HepG2 (cell line): ENCODE results near the gene BRI3BP.

Source experiments
- EP300 ChIP-seq, 3 experiments: sonication (generic) in 1 of 3; formaldehyde crosslinking in 1 of 3; IDR thresholded peaks; 2 replicates each; pipeline versions ENCODE4 v1.5.1 to v1.6.1; 2011 to 2020; ENCODE audit warnings: low read depth in 2 of 3, low read length in 2 of 3, borderline replicate concordance in 1 of 3, improper control_type of control experiment in 1 of 3, mild to moderate bottlenecking in 1 of 3, missing genetic modification reagents in 1 of 3, moderate library complexity in 1 of 3
- FOXK2 ChIP-seq: fragments of 450-650 bp; IDR thresholded peaks from 2 replicates; pipeline ENCODE4 v1.6.1; 2016
- MED1 ChIP-seq: sonication (generic); formaldehyde crosslinking; IDR thresholded peaks from 2 replicates; pipeline ENCODE4 v1.4.0; 2020; ENCODE audit warnings: missing genetic modification reagents
- MIER2 ChIP-seq: IDR thresholded peaks from 2 replicates; pipeline ENCODE4 v1.6.1; 2016; ENCODE audit warnings: missing biosample characterization, missing genetic modification reagents
- NR2C2 ChIP-seq: sonication (generic); formaldehyde crosslinking; IDR thresholded peaks from 2 replicates; pipeline ENCODE4 v1.4.0; 2020; ENCODE audit warnings: missing genetic modification reagents, mild to moderate bottlenecking, moderate library complexity, borderline replicate concordance
- NRL ChIP-seq: sonication (generic); formaldehyde crosslinking; IDR thresholded peaks from 2 replicates; pipeline ENCODE4 v1.5.0; 2020; ENCODE audit warnings: missing genetic modification reagents, mild to moderate bottlenecking, moderate library complexity, borderline replicate concordance
- RFXAP ChIP-seq: sonication (generic); formaldehyde crosslinking; IDR thresholded peaks from 2 replicates; pipeline ENCODE4 v1.4.0; 2020; ENCODE audit warnings: missing genetic modification reagents, borderline replicate concordance
- SMAD1 ChIP-seq: sonication (generic); formaldehyde crosslinking; IDR thresholded peaks from 2 replicates; pipeline ENCODE4 v1.4.0; 2020; ENCODE audit warnings: missing genetic modification reagents, low read depth, mild to moderate bottlenecking, borderline replicate concordance
- TRIM24 ChIP-seq: sonication (generic); formaldehyde crosslinking; IDR thresholded peaks from 2 replicates; pipeline ENCODE4 v1.8.0; 2022; ENCODE audit warnings: mild to moderate bottlenecking, missing genetic modification reagents
- ZBTB7A ChIP-seq: sonication (generic); formaldehyde crosslinking; IDR thresholded peaks from 2 replicates; pipeline ENCODE4 v1.8.0; 2022; ENCODE audit warnings: mild to moderate bottlenecking, missing genetic modification reagents
- ZKSCAN5 ChIP-seq: sonication (generic); formaldehyde crosslinking; IDR thresholded peaks from 2 replicates; pipeline ENCODE4 v1.5.1; 2020; ENCODE audit warnings: mild to moderate bottlenecking, missing genetic modification reagents
- ZNF431 ChIP-seq: sonication (generic); formaldehyde crosslinking; IDR thresholded peaks from 2 replicates; pipeline ENCODE4 v1.9.0; 2022; ENCODE audit warnings: missing genetic modification reagents, low read depth, mild to moderate bottlenecking, borderline replicate concordance
- ZNF766 ChIP-seq: sonication (generic); formaldehyde crosslinking; IDR thresholded peaks from 2 replicates; pipeline ENCODE4 v1.5.0; 2020; ENCODE audit warnings: missing genetic modification reagents, borderline replicate concordance
- TF ChIP-seq, protein P1 (sequence below): IDR thresholded peaks from 2 replicates; pipeline ENCODE4 v1.6.1; 2018; ENCODE audit warnings: missing genetic modification reagents, mild to moderate bottlenecking, missing compliant biosample characterization

- TF ChIP-seq ZKSCAN5 (no peak), FOXK2 (no peak), ZNF766 (no peak), RFXAP (CRISPR knock-in tag) (no peak), ZBTB7A (CRISPR knock-in tag) (no peak), MED1 (CRISPR knock-in tag) (no peak), NRL (no peak), TRIM24 (no peak), EP300 (IDR thresholded peaks at IDR 0.05; ENCODE audit: low read depth in 2 of 2, low read length in 2 of 2) (no peak), EP300 (CRISPR knock-in tag; IDR thresholded peaks at IDR 0.05; ENCODE audit: borderline replicate concordance) (no peak), SMAD1 (CRISPR knock-in tag) (no peak), ZNF431 (no peak), NR2C2 (CRISPR knock-in tag) (no peak), MIER2 (CRISPR knock-in tag) (no peak)
- TF ChIP-seq, protein P1, sequence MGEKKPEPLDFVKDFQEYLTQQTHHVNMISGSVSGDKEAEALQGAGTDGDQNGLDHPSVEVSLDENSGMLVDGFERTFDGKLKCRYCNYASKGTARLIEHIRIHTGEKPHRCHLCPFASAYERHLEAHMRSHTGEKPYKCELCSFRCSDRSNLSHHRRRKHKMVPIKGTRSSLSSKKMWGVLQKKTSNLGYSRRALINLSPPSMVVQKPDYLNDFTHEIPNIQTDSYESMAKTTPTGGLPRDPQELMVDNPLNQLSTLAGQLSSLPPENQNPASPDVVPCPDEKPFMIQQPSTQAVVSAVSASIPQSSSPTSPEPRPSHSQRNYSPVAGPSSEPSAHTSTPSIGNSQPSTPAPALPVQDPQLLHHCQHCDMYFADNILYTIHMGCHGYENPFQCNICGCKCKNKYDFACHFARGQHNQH (CRISPR knock-in tag) = no peak
Observed at GRCh38 chr12:125068391-125068790, 74.9 kb downstream of the BRI3BP start.
